C4-2B (cell line): ENCODE data around the gene MRPS18A.

Experiments
- CTCF ChIP-seq: fragments of 450-650 bp; conservative IDR thresholded peaks from 2 replicates; pipeline ENCODE4 v1.5.1; 2017; ENCODE audit warnings: mild to moderate bottlenecking
- ZFX ChIP-seq: fragments of 450-650 bp; IDR thresholded peaks from 2 replicates; pipeline ENCODE4 v1.6.1; 2017

- TF ChIP-seq CTCF (no peak), ZFX (no peak)
These were observed 36.8 kb upstream of the MRPS18A start for GRCh38 chr6:43724354-43724753.
